CD14-positive monocyte (primary cell): Measurements from ENCODE around the gene IL22RA1. TPM values are rescaled to one million over a fixed set of nuclear protein-coding genes. Genes with fewer than 3 reads are reported as not detected.
A peak's percentile ranks its signal among the peaks of the same experiment; 100 is the strongest.

Experiments
- DNase-seq, 3 donors: peaks; one replicate each; pipeline ENCODE4 v3.0.0-alpha.2; 2011 to 2022
- H2AFZ ChIP-seq: 2 replicates; pipeline ENCODE4 v1.6.0; 2012; ENCODE audit warnings: mild to moderate bottlenecking, low read depth, low read length, inconsistent platforms; ENCODE audit not compliant: insufficient read depth, poor library complexity, severe bottlenecking
- H3K27ac ChIP-seq, 2 donors: 1 replicate in 1 of 2; 2 replicates in 1 of 2; pipeline ENCODE4 v1.5.1; 2012 to 2013; ENCODE audit warnings: low read length in 2 of 2, control low read depth in 1 of 2, inconsistent platforms in 1 of 2, low read depth in 1 of 2, mild to moderate bottlenecking in 1 of 2
- H3K27me3 ChIP-seq, 2 donors: one replicate each; pipeline versions ENCODE4 v1.6.0 to v1.6.1; 2011 to 2013; ENCODE audit warnings: low read length in 2 of 2; ENCODE audit not compliant: control insufficient read depth in 2 of 2, insufficient read depth in 2 of 2
- H3K36me3 ChIP-seq, 2 donors: replicated peaks in 1 of 2; 1 replicate in 1 of 2; 2 replicates in 1 of 2; pipeline versions ENCODE4 v1.5.1 to v1.6.1; 2012 to 2013; ENCODE audit warnings: low read length in 2 of 2, control low read depth in 1 of 2, inconsistent platforms in 1 of 2, mild to moderate bottlenecking in 1 of 2; ENCODE audit not compliant: insufficient read depth in 2 of 2, control insufficient read depth in 1 of 2
- H3K4me1 ChIP-seq, 2 donors: 1 replicate in 1 of 2; 2 replicates in 1 of 2; pipeline versions ENCODE4 v1.5.1 to v1.6.1; 2012 to 2013; ENCODE audit warnings: low read length in 2 of 2, control low read depth in 1 of 2, inconsistent platforms in 1 of 2, mild to moderate bottlenecking in 1 of 2, moderate library complexity in 1 of 2; ENCODE audit not compliant: insufficient read depth in 2 of 2, control insufficient read depth in 1 of 2
- H3K4me2 ChIP-seq: replicated peaks from 2 replicates; pipeline ENCODE3; 2012; ENCODE audit warnings: low read length, moderate library complexity, mild to moderate bottlenecking; ENCODE audit not compliant: poor library complexity, severe bottlenecking; ENCODE audit errors: extremely low read depth
- H3K4me3 ChIP-seq, 3 experiments: fragments of 200-600 bp in 1 of 3; sonication (generic) in 1 of 3; replicated peaks in 1 of 3; 1 replicate in 2 of 3; 2 replicates in 1 of 3; pipeline ENCODE4 v1.5.1; 2011 to 2013; ENCODE audit warnings: low read length in 3 of 3, mild to moderate bottlenecking in 3 of 3, control low read depth in 2 of 3, low read depth in 2 of 3, inconsistent platforms in 1 of 3, moderate library complexity in 1 of 3
- H3K79me2 ChIP-seq: 2 replicates; pipeline ENCODE4 v1.6.0; 2012; ENCODE audit warnings: mild to moderate bottlenecking, control low read depth, inconsistent platforms, low read length, moderate library complexity; ENCODE audit not compliant: insufficient read depth
- H3K9ac ChIP-seq: 2 replicates; pipeline ENCODE4 v1.6.0; 2017; ENCODE audit warnings: low read length, mild to moderate bottlenecking; ENCODE audit not compliant: insufficient read depth, poor library complexity, severe bottlenecking
- H3K9me3 ChIP-seq, 2 donors: replicated peaks in 1 of 2; 1 replicate in 1 of 2; 2 replicates in 1 of 2; pipeline versions ENCODE4 v1.5.1 to v1.6.1; 2012 to 2013; ENCODE audit warnings: low read length in 2 of 2, control low read depth in 1 of 2; ENCODE audit not compliant: control insufficient read depth in 1 of 2, insufficient read depth in 1 of 2
- H4K20me1 ChIP-seq: 2 replicates; pipeline ENCODE4 v1.6.0; 2012; ENCODE audit warnings: mild to moderate bottlenecking, low read length, control low read depth, moderate library complexity; ENCODE audit not compliant: insufficient read depth
- H3K27ac Mint-ChIP-seq, 7 donors: one replicate each; pipeline ENCODE4 v1.8.0; 2020; ENCODE audit warnings: mild to moderate bottlenecking in 7 of 7, mixed read lengths in 7 of 7, moderate library complexity in 6 of 7, inconsistent platforms in 2 of 7
- H3K27me3 Mint-ChIP-seq, 3 donors: one replicate each; pipeline ENCODE4 v1.8.0; 2021 to 2022; ENCODE audit warnings: low read depth in 3 of 3, mild to moderate bottlenecking in 3 of 3, mixed read lengths in 3 of 3, moderate library complexity in 3 of 3, inconsistent platforms in 1 of 3
- H3K36me3 Mint-ChIP-seq, 2 donors: one replicate each; pipeline ENCODE4 v1.8.0; 2020; ENCODE audit warnings: mixed read lengths in 2 of 2, inconsistent platforms in 1 of 2, mild to moderate bottlenecking in 1 of 2
- H3K4me1 Mint-ChIP-seq: one replicate; pipeline ENCODE4 v1.8.0; 2020; ENCODE audit warnings: mild to moderate bottlenecking, mixed read lengths
- H3K4me3 Mint-ChIP-seq, 2 donors: one replicate each; pipeline ENCODE4 v1.8.0; 2020; ENCODE audit warnings: mild to moderate bottlenecking in 2 of 2, mixed read lengths in 2 of 2, moderate library complexity in 1 of 2
- H3K9me3 Mint-ChIP-seq, 7 donors: one replicate each; pipeline ENCODE4 v1.8.0; 2020 to 2022; ENCODE audit warnings: mixed read lengths in 7 of 7, mild to moderate bottlenecking in 6 of 7, moderate library complexity in 6 of 7, inconsistent platforms in 2 of 7
- WGBS: methylation state at CpG from one replicate; pipeline ENCODE4 v1.1.5; 2013; ENCODE audit warnings: missing lambda C conversion rate; ENCODE audit not compliant: insufficient coverage; 5-methylcytosine and 5-hydroxymethylcytosine counted together
- intact Hi-C, 2 donors: fragments of 100-400 bp; cut with micrococcal nuclease; formaldehyde crosslinking; loops; one replicate each; pipeline versions ENCODE4 v1.15.0 to v1.15.1; 2023
- polyA plus RNA-seq, 3 donors: library from polyadenylated mRNA; depleted of rRNA in 1 of 3; unstranded in 2 of 3; stranded (reverse) in 1 of 3; fragments of 300-500 nt in 2 of 3; fragments of >200 nt in 1 of 3; fragmentation: Illumina TruSeq in 2 of 3; gene quantifications; 1 replicate in 2 of 3; 2 replicates in 1 of 3; pipeline ENCODE4 v1.2.3, GENCODE V29; 2012 to 2021
- TF ChIP-seq, protein P1 (sequence below): fragments of 200-600 bp; IDR thresholded peaks from one replicate; pipeline ENCODE4 v1.8.0; 2022; ENCODE audit warnings: antibody characterized with exemption, mild to moderate bottlenecking

Gene IL22RA1
- polyA plus RNA-seq, 3 donors, result not detected

DNA sequence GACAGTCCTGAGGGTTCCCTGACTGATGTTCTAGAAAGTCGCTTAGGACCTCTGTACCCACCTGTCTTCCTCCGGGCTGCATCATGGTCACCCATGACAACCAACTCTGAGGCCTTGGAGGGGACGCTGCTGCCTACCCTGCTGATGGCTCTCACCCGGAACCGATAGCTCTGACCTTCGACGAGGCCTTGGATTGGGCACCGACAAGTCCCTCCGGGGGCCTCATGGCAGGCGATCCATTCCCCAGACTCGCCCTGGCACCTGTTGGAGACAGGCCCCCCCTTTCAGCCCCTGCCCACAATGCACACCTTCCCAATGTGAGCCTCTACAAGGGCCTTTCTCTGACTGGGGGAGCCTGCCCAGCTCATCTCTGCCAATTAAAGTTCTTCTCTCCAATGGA is 52.2 kb downstream of the IL22RA1 start:
- H3K9me3 ChIP-seq, result no peaks in the 10 kb centered on the region
- H3K36me3 ChIP-seq, result no peaks in the 10 kb centered on the region
- Mint-ChIP-seq H3K9me3 (no peaks in the 10 kb centered on the region), H3K27me3 (peaks cover 0 to 6% (median 2%) of the 10 kb centered on the region in 3 donors), H3K4me1 (no peaks in the 10 kb centered on the region), H3K36me3 (no peaks in the 10 kb centered on the region), H3K4me3 (no peak overlapping the region), H3K27ac (peak overlapping the region in 1 of 7 donors; percentile 42)
- H3K4me3 ChIP-seq, result no peak overlapping the region
- no peak for DNase-seq
- no peak overlapping the region for H3K9ac ChIP-seq
- intact Hi-C loops, result no loop called here
- no peaks in the 10 kb centered on the region for H3K4me1 ChIP-seq
- H4K20me1 ChIP-seq, result no peaks in the 10 kb centered on the region
- no peaks in the 10 kb centered on the region for H3K79me2 ChIP-seq
- TF ChIP-seq, protein P1, sequence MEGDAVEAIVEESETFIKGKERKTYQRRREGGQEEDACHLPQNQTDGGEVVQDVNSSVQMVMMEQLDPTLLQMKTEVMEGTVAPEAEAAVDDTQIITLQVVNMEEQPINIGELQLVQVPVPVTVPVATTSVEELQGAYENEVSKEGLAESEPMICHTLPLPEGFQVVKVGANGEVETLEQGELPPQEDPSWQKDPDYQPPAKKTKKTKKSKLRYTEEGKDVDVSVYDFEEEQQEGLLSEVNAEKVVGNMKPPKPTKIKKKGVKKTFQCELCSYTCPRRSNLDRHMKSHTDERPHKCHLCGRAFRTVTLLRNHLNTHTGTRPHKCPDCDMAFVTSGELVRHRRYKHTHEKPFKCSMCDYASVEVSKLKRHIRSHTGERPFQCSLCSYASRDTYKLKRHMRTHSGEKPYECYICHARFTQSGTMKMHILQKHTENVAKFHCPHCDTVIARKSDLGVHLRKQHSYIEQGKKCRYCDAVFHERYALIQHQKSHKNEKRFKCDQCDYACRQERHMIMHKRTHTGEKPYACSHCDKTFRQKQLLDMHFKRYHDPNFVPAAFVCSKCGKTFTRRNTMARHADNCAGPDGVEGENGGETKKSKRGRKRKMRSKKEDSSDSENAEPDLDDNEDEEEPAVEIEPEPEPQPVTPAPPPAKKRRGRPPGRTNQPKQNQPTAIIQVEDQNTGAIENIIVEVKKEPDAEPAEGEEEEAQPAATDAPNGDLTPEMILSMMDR, result no peak
- H3K27me3 ChIP-seq, result no peaks in the 10 kb centered on the region
- H3K4me2 ChIP-seq, result no peak overlapping the region
- WGBS, result 100% methylated on average over 10 of the region's 11 CpGs
- H2AFZ ChIP-seq, result no peak overlapping the region
- H3K27ac ChIP-seq, result no peak overlapping the region

DNA sequence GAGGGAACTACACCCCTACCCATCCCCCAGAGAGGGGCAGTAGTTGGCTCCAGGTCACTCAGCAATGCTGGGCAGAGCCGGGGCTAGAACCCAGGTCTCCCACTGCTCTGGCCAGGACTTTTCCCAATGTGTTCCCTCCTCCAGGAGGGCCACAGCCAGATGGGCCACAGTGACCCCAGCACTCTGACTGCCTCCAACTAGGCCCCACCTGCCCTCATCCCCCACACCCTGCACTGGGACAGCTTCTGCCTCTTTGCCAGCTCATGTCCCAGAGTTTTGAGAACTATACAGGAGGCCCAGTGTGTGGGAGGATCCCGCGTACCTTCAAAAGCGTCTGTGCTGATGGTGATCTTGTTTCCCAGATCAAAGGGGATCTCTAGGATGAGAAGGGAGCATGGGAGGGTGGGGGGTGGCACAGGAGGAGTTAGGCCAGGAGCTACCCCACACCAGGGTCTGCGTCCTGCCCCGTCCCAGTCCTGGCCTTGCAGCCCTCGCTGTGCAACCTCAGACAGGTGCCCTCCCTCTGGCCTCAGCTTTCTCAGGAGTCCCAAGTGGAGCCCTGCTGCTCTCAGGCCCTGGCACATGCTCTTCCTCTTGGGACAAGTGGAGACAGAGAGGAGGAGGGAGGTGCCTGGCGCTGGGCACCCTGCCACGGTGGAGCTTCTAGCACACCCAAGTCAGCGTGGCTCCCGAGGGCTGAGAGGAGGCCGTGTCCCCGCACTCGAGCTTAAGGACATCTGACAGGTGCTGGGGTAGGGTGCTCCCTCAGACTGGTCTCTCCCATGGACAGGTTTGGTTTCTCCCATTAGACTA is 53.0 kb downstream of the IL22RA1 start:
- Histone ChIP-seq H3K79me2 (no peaks in the 10 kb centered on the region), H3K9ac (no peak overlapping the region), H3K36me3 (no peaks in the 10 kb centered on the region), H3K4me2 (no peak overlapping the region), H3K27ac (no peak overlapping the region), H3K27me3 (no peaks in the 10 kb centered on the region), H3K9me3 (no peaks in the 10 kb centered on the region), H3K4me3 (no peak overlapping the region), H3K4me1 (no peaks in the 10 kb centered on the region), H2AFZ (no peak overlapping the region), H4K20me1 (no peaks in the 10 kb centered on the region)
- no peak overlapping the region for H3K27ac Mint-ChIP-seq
- peaks cover 2 to 6% (median 4%) of the 10 kb centered on the region in 3 donors for H3K27me3 Mint-ChIP-seq
- no peaks in the 10 kb centered on the region for H3K36me3 Mint-ChIP-seq
- no peak overlapping the region for H3K4me3 Mint-ChIP-seq
- no peaks in the 10 kb centered on the region for H3K4me1 Mint-ChIP-seq
- intact Hi-C loops, result no loop called here
- H3K9me3 Mint-ChIP-seq, result no peaks in the 10 kb centered on the region
- TF ChIP-seq, protein P1, result no peak
- 95% methylated on average over 10 of the region's 14 CpGs for WGBS
- DNase-seq, result no peak
